ENCODE results near the gene PRR5. TPM values are rescaled to one million over a fixed set of nuclear protein-coding genes. Genes with fewer than 3 reads are reported as not detected.
"Not testable (repeated sequence)": the region's sequence is repeated elsewhere in the genome, so short reads cannot be mapped to it uniquely, and the experiment has no call there.

The PRR5 gene
- total and polyA plus RNA-seq, 2 donors (not counting 1 experiment from before 2014, with no cell fraction given), result 18.4 to 36.1 TPM

DNA sequence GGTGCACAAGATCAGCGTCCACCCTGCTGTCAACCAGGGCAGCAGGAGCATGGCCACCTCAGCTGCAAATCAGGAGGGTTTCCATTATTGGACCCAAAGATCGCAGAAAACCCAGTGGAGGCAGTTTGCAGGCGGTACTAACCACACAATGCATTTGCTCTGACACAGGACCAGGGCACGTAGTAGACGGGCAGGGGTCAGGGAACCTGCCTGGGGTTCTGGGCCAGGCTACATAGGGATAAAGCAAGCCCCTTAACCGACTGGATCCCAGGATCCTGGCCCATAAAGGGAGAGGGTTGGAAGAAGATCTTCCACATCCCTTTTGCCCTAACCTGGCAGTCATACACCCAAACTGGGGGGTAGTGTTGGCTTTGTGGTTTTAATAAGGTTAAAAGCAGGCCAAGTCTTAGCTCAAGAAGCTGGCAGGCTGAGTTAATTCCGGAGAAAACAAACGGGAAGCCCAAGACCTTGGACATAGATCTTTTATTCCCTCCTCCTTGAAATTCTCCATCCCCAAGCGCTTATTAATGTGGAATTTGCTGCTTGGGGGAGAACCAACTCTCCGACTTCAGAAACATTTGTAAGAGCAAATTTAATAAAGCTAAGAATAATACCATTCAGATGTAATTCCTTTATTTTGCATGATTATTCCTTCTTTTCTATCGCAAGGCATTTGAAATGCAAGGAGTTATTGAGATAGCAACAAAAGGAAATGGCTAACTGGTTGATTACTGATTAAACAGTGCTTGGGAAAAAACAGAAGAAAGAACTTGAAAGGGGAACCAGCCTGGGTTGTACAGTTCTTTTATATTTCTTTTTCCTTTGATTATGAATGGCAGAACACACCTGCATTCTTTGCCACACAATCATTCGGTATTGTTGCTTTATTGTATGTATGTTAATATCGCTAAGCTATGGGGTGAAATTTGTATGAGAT, 44.1 kb downstream of the PRR5 start:
- no peak overlapping the region for H3K4me2 ChIP-seq (replicated peaks; ENCODE audit: low read depth, low read length, poor library complexity, severe bottlenecking)
- Mint-ChIP-seq H3K4me3 (no peak overlapping the region), H3K27ac (no peak overlapping the region), H3K27me3 (peaks cover 36% of the 10 kb centered on the region), H3K9me3 (ENCODE audit: insufficient read depth) (no peaks in the 10 kb centered on the region), H3K4me1 (no peaks in the 10 kb centered on the region)
- TF ChIP-seq EZH2 (IDR thresholded peaks at IDR 0.05; ENCODE audit: borderline replicate concordance, insufficient read depth, low read depth, low read length, poor library complexity, severe bottlenecking) (no peak), CTCF (IDR thresholded peaks at IDR 0.05) (no peak)
- peaks cover 0 to 9% (median 0%) of the 10 kb centered on the region in 3 donors for H3K9me3 ChIP-seq (ENCODE audit: control extremely low read depth in 1 of 3, control insufficient read depth in 2 of 3, insufficient read depth in 1 of 3, low read length in 2 of 3)
- DNase-seq (no peak), ATAC-seq (ENCODE audit: low read depth) (no peak)
- intact Hi-C loops (cut with micrococcal nuclease), result no loop called here
- no peak overlapping the region for H3K9ac ChIP-seq (ENCODE audit: low read length)
- no peaks in the 10 kb centered on the region for H3K36me3 ChIP-seq (replicated peaks in 1 of 2; ENCODE audit: control extremely low read depth in 1 of 2, control insufficient read depth in 1 of 2, extremely low read depth in 1 of 2, insufficient read depth in 2 of 2, low read length in 1 of 2)
- ChIA-PET POLR2A (no interaction called here), CTCF (no interaction called here)
- peaks cover 0 to 15% (median 8%) of the 10 kb centered on the region in 4 experiments for H3K27me3 ChIP-seq (replicated peaks in 1 of 4; ENCODE audit: control extremely low read depth in 1 of 4, control insufficient read depth in 3 of 4, insufficient read depth in 4 of 4, low read length in 3 of 4)
- H2AFZ ChIP-seq (ENCODE audit: insufficient read depth, low read depth, low read length, poor library complexity, severe bottlenecking), result no peak overlapping the region
- H3K27ac ChIP-seq (ENCODE audit: low read length in 2 of 2), result no peak overlapping the region
- no peaks in the 10 kb centered on the region for H4K20me1 ChIP-seq (ENCODE audit: control insufficient read depth, insufficient read depth, low read length, poor library complexity, severe bottlenecking)
- no peaks in the 10 kb centered on the region for H3K4me1 ChIP-seq (ENCODE audit: control insufficient read depth in 2 of 2, insufficient read depth in 2 of 2, low read length in 2 of 2)
- 81% methylated on average over 5 of the region's 13 CpGs for WGBS (ENCODE audit: insufficient coverage)
- H3K79me2 ChIP-seq (ENCODE audit: control insufficient read depth, insufficient read depth, low read length), result no peaks in the 10 kb centered on the region
- H3K4me3 ChIP-seq (ENCODE audit: control extremely low read depth in 1 of 5, extremely low read depth in 1 of 5, insufficient read depth in 1 of 5, low read depth in 2 of 5, low read length in 4 of 5), result no peak overlapping the region

DNA sequence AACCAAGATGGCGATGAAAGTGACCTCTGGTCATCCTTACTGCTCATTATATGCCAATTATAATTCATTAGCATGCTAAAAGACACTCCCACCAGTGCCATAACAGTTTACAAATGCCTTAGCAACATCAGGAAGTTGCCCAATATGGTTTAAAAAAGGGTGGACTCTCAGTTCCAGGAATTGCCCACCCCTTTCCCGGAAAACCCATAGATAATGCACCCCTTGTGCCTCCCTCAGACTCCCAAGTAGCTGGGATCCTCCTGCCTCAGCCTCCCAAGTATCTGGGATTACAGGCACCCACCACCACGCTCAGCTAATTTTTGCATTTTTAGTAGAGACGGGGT, 45.8 kb downstream of the PRR5 start:
- Histone ChIP-seq H3K9me3 (ENCODE audit: control extremely low read depth in 1 of 3, control insufficient read depth in 2 of 3, insufficient read depth in 1 of 3, low read length in 2 of 3) (peaks cover 0 to 21% (median 0%) of the 10 kb centered on the region in 3 donors), H3K27me3 (replicated peaks in 1 of 4; ENCODE audit: control extremely low read depth in 1 of 4, control insufficient read depth in 3 of 4, insufficient read depth in 4 of 4, low read length in 3 of 4) (peaks cover 0 to 27% (median 13%) of the 10 kb centered on the region in 4 experiments)
- H3K4me3 Mint-ChIP-seq; H2AFZ ChIP-seq (ENCODE audit: insufficient read depth, low read depth, low read length, poor library complexity, severe bottlenecking); DNase-seq; H4K20me1 ChIP-seq (ENCODE audit: control insufficient read depth, insufficient read depth, low read length, poor library complexity, severe bottlenecking); H3K27ac Mint-ChIP-seq; H3K9ac ChIP-seq (ENCODE audit: low read length); H3K36me3 ChIP-seq (replicated peaks in 1 of 2; ENCODE audit: control extremely low read depth in 1 of 2, control insufficient read depth in 1 of 2, extremely low read depth in 1 of 2, insufficient read depth in 2 of 2, low read length in 1 of 2); H3K79me2 ChIP-seq (ENCODE audit: control insufficient read depth, insufficient read depth, low read length); H3K4me1 ChIP-seq (ENCODE audit: control insufficient read depth in 2 of 2, insufficient read depth in 2 of 2, low read length in 2 of 2); H3K9me3 Mint-ChIP-seq (ENCODE audit: insufficient read depth); ATAC-seq (ENCODE audit: low read depth); POLR2A ChIA-PET; intact Hi-C loops (cut with micrococcal nuclease); H3K4me2 ChIP-seq (replicated peaks; ENCODE audit: low read depth, low read length, poor library complexity, severe bottlenecking); H3K27ac ChIP-seq (ENCODE audit: low read length in 2 of 2); H3K4me3 ChIP-seq (ENCODE audit: control extremely low read depth in 1 of 5, extremely low read depth in 1 of 5, insufficient read depth in 1 of 5, low read depth in 2 of 5, low read length in 4 of 5); H3K4me1 Mint-ChIP-seq; CTCF ChIA-PET: not testable (repeated sequence)
- H3K27me3 Mint-ChIP-seq, result peaks cover 41% of the 10 kb centered on the region
- WGBS (ENCODE audit: insufficient coverage), result 83% methylated on average over 2 of the region's 4 CpGs

Measured in B cell (primary cell).